Stimulated activated CD8-positive, alpha-beta memory T cell treated with anti-CD3 and anti-CD28 coated beads, Interleukin-12 subunit alpha, Interleukin-12 subunit beta, amount 100 ng/mL, for 4 hours (primary cell): ENCODE measurements around the gene IFI27L2.

Experiments used
- DNase-seq: peaks from one replicate; pipeline ENCODE4 v3.0.0-alpha.2; 2020; ENCODE audit warnings: low read depth

IFI27L2 gene

DNA sequence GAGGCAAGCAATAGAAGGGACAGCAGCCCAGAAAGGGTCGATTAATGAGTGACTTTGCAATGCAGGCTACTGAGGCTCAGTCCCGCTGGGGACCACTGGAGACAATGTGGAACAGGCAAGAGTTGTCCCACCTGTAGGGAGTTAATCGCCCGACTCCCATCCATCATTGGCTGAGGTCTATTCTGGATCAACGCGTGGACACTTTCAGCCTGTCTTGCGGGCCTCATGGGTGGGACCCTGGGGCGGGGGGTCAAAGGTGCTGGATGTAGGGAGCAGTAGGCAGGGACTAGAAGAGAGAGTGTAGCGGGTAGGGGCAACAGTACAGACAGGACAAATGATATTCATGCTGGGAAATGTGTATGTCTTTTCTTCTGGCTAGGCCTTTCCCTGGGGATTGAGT, 6.1 kb downstream of the IFI27L2 start:
- no peak for DNase-seq

DNA sequence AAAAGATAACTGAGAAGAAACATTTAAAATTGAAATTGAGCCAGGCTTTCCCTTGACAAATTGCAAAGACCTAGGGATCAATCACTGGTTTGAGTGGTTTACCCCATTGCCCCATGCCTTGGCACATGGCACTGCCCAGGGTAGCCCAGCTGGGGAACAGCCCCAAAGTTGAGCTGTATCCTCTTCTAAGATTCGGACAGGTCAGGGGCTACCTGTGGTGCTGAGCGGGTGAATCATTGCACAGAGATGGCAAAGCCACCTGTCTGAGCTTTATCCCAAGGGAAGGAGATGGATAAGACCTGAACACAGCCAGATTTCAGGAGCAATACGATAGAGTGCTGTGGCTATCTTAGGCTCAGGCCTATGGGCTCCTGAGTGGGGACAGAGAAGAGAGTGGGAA, 7.0 kb downstream of the IFI27L2 start:
- no peak for DNase-seq

DNA sequence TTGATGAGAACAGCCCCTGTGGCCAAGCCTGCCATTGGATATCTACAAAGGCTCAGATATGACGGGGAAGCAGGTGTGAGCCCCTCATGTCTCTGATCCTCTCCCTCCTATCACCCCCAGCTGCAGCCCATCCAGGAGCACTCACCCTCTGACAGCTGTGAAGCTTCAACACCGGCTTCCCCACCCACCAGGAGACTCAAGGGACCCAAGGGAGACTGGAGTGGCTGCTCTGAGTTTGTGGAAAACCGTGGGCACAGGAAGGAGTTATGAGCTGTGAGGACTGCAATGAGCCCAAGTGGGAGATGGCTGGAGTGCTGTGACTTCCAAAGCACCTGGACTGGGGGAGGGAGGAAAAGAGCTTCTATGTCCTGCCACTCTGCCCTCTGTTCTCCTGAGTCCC, 7.9 kb downstream of the IFI27L2 start:
- no peak for DNase-seq

DNA sequence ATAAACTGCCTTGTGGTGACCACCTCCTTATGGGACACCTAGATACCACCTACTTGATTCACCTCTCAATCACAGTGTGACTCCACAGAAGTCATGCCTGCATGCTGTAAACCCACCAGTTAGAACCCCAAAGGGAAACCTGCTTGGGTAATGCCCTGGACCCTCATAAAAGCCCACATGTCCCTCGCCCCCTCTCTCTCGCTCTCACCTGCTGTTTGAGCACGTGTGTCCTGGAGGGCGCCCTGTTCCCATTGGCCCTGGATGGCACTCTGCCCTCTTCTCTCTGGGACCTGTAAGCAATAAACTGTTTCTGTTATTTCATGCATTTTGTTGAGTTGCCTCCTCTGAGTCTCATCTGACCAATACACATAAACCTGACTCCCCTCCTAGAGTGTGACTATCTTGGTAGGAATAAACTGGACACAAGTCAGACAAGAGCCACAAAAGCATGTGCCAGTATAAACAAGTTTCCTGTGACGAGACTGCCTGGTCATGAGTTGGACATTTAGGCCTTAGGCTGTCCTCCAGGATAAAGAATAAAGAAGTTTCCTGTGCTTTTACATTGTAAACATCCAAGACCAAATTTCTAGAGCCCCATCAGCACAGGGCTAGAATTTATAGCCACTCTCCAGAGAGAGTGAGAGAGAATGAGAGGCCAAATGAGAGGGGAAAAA, 8.6 kb downstream of the IFI27L2 start:
- DNase-seq, result no peak

DNA sequence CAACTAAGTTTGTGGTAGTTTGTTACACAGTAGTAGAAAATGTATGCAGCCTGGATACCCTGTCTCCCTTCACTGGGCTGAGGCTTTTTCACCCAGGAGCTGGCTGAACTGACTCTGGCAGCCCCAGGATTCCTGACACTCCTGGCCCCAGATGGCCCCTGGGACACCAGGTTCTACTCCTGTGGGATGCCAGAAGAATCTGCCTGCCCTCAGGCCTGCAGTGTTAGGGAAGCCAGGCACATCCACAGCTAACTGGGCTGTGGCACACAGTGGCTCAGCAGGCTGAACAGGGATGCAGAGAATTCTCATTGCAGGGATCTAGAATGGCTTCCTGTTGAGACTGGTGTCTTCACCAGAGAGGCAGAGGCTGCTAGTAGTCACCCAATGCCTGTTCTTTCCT, 10.3 kb downstream of the IFI27L2 start:
- DNase-seq, result no peak

DNA sequence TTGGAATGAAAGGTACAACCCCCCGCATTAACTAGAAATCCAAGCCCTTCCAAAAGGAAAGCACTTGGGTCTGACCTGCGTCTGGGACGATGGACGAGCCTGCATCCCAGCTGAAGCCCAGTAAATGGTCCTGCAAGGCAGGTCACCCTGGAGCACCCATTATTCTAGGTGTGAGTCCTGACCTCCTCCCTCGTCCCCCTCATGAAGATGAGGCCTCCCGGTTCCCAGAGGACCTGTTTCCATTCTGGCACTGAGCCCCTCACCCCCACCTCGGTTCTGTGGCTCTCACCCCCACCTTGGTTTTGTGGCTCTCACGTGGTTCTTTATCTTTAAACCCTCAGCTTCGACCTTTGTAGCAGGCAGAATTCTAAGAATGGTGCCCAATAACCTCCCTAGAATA, 11.5 kb downstream of the IFI27L2 start:
- DNase-seq, result no peak

DNA sequence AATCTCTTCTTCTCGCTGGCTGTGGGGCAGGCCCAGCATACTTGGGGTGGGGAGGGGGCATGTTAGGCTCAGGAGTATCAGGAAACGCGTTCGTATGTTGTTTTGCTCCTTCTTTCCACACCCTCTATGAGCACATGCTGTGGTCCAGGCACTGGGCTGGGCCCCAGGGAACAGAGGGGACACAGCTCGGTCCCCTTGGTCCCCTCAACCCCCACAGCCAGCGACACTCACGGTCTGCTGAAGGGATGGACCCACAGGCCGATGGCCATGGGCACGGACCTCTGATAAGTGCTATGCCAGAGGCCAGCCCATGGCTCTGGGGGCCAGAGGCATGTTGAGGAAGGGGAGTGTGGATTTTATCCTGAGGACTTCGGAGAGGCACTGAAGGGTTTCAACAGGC, 12.7 kb downstream of the IFI27L2 start:
- no peak for DNase-seq

DNA sequence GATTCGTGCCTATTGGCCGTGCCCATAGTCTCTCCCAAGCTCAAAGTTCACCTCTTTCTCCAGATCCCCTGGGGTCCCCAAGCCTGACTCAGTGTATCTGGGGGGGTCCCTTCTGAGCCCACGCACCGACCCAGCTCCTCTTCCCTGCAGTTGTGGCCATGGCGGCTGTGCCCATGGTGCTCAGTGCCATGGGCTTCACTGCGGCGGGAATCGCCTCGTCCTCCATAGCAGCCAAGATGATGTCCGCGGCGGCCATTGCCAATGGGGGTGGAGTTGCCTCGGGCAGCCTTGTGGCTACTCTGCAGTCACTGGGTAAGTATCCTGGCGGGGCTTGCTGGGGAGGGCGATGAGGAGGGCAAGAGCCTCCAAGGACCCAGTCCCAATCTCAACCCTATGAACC, 13.8 kb downstream of the IFI27L2 start:
- no peak for DNase-seq

DNA sequence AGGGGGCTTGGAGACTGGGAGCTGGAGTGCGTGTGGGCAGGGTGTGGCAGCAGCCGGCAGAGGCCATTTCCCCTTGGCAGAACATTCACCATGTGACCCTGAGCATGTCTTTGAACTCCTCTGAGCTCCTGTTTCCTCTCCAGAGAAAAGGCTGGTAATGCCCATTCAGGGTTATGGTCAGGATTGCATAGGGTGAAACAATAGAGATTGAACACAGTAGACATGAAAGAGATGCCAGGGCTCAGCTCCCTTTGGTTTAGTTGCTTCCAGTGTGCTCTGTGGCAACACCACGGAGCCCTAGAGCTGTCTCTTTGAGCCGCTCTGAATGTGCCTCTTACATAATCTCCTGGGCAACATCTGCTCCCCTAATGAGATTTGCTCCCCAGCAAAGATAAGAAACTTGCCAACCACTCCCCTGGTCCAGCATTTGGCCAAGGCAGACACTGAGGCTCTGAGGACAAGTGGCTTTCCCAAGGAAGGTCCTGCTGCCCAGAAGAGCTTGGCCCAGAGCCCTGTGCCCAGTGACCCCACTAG, 14.3 kb downstream of the IFI27L2 start:
- no peak for DNase-seq

DNA sequence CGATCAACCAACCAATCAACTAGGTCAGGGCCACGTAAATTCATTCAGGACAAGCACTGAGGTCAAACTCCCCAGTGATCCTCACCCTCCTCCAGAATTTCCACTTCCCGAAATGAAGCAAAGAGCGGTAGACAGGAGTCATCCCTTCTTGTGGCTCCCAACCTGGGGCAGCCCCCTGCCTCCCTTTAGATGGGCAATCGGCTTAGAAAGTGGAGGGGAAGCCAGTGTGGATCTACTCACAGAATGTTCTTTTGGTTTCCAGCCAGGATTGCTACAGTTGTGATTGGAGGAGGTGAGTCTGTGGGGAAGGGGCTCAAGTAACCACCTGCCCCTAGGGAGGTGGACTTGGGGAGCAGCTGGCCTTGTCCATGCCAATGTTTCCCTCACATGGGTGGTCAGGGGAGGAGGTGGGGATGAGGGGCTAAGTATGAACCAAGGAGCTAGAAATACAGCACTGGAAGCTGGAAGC, 14.8 kb downstream of the IFI27L2 start:
- no peak for DNase-seq

DNA sequence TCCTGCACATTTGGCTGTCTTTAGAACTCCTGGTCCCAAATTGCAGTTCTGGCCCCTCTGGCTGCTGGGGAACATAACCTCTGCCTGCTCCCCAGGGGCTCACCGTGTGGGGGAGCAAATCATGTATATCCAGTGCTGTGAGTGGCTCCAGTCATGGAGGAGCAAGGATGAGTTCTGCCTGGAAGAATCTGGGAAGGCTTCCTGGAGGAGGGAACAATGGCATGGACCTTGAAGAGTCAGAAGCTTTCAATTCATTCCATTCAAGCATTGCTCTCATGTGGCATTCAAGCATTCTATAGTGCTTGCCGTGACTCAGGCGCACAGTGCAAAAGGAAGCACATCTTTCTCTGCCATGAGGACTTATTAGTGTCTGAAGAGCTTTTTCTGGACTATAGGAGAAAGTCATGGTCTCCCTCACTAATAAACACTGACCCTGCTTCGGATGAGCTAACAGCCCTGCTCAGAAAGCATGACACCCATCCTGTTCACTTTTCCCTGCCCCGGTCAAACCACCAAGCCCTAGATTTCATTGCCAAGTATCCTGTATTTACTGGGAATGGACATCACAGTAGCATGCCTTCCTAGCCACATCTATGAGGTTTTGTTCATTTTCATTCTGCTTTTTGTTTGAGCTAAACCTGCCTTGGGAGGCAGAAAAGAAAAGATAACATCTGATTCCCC, 15.4 kb downstream of the IFI27L2 start:
- no peak for DNase-seq

DNA sequence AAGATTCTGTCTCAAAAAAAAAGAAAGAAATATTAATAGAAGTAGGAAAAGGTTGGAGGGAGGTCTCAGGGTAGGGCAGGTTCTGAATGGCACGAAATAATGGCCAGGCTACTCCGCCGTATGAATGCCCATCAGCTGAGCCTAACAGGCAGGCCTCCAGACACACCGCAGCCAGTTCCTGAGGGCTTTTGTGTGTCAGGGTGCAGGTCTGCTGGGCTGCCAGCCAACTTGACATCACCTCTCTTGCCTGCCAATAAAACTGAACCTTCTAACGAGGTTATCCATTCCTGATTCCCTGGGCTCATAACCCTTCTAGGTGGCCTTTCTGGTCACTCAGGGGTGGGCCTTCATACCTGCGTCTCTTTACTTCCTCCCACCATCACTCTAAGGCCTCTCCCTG, 15.9 kb downstream of the IFI27L2 start:
- no peak for DNase-seq

DNA sequence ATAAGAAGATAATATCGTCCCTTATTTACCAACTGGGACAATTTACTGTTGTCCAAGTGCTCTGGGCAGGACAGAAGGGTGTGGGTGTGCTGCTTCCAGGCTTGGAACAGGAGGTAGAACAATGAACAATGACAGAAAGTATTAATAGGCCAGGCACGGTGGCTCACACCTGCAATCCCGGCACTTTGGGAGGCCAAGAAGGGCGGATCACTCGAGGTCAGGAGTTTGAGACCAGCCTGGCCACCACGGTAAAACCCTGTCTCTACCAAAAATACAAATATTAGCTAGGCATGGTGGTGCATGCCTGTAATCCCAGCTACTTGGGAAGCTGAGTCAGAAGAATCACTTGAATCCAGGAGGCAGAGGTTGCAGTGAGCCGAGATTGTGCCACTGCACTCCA, 16.3 kb downstream of the IFI27L2 start:
- DNase-seq, result no peak

DNA sequence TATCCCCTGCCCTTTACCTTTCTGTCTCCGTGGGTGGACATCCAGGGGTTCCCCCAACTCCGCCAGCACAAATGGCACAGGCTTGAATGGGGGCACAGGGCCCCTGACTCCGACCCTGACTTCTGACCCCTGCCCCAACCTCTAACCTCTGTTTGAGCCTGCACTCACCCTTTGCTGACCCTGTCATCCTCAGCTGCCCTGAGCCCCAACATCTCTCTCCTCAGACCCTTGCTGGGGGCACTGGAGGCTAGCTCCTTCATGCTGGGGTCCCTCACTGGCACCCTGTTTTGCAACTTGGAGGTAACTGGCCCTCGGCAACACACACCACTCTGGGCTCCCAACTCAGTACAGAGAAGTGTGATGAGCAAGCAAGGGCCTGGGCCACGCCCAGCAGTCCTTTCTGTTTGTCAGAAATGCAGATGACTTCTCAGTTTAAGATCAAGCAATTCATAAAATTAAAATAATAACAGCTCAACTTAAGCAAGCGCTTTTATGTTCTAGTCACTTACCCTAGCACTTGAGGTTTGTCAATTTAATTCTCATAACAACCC, 16.8 kb downstream of the IFI27L2 start:
- no peak for DNase-seq

DNA sequence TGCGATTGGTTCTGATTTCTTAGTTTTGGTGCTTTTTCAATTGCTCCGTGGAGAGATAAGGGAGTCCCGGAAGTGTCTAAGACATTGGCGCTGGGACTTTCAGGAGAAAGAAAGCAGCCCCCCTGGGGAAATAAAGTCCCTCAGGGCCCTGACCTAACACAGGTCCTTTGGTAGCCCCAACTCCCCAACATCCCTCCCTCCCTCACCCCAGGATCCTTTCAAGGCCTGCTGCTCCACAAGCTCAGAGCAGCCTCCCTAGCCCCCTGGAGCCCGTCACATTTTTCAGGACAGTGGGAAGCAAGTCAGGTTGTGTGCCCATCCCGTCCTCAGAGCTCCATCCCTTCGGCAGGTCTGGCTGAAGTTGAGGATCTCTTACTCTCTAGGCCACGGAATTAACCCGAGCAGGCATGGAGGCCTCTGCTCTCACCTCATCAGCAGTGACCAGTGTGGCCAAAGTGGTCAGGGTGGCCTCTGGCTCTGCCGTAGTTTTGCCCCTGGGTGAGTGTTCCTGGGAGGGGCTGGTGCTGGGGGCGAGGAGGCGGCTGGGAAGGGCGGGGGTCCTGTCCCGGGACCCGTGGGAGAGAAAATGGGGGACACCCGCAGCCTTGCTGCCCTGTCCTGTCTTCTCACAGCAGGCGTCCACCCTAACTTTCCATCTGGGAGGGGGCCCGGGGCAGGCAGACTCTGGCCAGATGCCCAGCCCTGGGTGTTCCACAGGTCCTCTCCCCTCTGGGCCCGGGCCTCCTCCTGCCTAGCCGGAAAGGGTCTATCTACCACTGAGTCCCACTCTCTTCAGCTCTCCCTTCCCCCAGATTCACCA, 17.9 kb downstream of the IFI27L2 start:
- DNase-seq, result no peak

DNA sequence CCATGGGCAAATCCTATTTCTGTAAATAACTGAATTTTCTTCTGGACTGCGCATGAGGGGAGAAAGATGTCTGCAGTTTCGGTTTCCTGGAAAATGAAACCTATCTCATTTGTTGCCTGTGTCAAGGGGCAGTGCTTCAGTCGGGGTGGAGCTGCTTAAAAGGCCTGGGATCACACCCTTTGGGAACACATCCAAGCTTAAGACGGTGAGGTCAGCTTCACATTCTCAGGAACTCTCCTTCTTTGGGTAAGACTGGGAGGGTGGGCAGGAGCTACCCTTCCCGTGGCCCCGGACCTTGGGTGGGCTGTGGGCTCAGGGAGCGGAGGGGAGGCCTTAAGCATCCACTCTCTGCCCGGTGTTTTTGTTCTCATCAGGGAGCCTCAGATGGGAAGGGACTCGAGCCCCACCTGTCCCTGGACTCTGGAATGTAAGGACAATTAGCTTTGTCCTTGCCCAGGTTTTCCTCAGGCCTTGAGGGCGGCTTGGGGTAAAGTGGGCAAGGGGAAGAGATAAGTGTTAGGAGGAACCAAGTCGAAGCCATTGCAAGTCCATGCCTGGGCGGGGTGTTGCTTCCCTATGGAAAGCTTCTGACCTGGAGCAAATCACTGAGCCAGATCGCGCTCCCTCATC, 18.7 kb downstream of the IFI27L2 start, which contains the start of gene IFI27:
Gene IFI27 (plus strand): TSS at position 185 of the 630 bp plus-strand sequence.
- DNase-seq, result no peak

DNA sequence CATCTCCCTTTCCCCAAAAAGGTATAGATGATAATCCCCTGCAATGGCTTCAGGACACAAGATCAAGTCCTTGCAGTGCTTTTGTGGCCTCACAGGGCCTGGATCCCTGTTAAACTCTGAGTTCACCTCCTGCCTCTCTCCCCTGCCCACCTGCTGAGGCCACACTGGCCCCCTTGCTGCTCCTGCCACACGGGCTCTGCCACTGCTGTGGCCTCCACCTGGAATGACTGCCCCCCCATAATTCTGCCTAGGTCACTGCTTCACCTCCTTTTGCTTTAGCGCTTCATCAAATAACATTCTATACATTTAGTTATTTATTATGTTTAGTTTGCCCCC, 19.5 kb downstream of the IFI27L2 start:
- no peak for DNase-seq

DNA sequence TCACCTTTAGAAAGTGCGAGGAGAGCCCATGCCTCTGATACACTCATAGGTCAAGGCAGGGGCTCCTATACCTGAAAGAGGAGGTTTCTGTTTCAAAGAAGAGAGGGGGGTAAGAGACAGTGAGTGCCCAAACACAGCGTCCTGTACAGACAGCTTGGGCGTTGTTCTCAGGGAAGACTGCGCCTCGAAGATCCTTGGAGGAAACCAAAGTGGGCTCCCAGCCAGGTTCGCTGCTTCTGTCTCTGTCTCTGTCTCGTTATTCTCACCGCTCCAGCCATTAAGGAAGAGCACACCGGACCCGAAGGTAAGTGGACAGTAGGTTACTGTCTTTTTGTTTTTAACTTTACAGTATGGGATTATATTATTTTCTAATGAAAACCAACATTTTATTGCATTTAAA, 24.7 kb downstream of the IFI27L2 start:
- DNase-seq, result no peak

DNA sequence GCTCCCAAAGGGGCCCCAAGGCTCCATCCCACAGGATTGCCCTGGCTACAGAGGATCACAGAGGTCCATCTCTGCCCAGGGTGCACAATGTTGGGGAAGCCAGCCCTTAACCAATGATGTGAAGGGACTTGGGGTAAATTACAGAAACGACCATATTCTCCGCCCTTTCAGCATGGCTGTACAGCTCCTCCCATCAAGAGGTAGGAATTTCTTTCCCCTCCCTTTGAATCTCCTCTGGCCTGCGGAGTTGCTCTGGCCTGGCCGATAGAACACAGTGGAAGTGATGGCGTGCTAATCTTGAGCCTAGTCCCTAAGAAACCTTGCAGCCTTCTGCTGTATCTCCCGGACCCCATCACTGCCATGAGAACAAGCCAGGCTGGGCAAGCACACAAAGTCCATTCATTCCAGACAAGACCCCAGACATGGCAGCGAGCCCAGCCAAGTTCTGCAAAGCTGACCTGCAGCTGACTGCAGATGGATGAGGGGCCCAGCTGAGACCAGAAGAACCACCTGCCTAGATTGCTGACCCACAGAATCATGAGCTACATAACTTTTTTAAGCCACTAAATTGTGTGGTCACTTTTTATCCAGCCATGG, 25.8 kb downstream of the IFI27L2 start:
- DNase-seq, result no peak

DNA sequence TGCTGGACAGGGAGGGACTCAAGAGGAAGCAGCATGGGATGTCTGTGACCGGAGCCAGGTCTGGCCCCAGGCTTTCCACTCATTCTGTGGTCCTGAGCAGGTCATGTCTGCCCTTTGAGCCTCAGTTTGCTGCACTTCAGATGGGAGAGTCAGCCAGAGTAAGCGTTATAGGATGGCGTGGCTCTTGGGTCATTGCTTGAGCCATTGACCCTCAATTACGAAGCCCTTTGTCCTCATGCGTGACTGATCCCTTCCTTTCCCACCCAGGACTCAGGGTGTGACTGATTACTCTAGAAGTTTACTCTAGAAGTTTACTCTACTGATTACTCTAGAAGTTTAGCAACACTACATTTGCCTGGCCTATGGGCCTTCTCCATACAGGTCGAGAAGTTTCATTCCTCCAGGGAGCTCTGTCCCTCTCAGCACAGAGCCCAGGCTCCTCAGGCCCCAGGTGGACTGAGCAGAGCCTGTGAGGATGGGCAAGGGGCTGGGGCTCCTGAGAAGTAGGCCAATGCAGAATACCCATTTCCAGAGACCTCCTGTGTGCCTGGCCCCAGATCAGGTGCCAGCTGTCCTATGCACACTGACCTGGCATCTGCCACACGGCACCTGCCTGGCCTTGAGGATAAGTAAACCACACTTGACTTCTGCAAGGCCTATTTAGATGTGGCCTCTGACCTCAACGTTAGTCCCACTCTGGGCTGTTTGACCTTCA, 26.5 kb downstream of the IFI27L2 start:
- DNase-seq, result no peak

DNA sequence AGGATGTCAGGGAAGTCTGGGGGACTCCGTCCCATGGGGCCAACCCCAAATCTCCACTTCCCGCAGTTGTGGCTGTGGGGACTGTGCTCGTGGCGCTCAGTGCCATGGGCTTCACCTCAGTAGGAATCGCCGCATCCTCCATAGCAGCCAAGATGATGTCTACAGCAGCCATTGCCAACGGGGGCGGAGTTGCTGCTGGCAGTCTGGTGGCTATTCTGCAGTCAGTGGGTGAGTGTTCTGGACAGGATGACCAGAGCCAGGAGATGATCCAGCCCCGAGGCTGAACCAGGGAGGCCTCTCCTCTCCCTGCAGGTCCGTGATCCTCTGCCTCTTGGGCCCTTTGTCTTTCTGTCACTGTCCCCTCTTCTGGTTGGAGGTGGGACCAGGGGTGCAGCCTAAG, 27.7 kb downstream of the IFI27L2 start:
- DNase-seq, result no peak
